Upper lobe of left lung (tissue), 6 donors: ENCODE data around the gene SYP. TPM values are rescaled to one million over a fixed set of nuclear protein-coding genes. Genes with fewer than 3 reads are reported as not detected.

ENCODE experiments used
- ATAC-seq, 2 donors: fragments of 200-7000 bp; cut with Tn5 transposase; one replicate each; pipeline ENCODE4 v1.9.1; 2022; ENCODE audit warnings: mild to moderate bottlenecking in 2 of 2, moderate library complexity in 2 of 2; ENCODE audit not compliant: low FRiP score in 2 of 2
- DNase-seq, 2 donors: peaks; one replicate each; pipeline ENCODE4 v3.0.0-alpha.2; 2019 to 2020
- H3K27ac ChIP-seq, 4 donors: fragments of 200-600 bp; sonication (generic); one replicate each; pipeline ENCODE4 v1.5.1; 2016 to 2019
- H3K27me3 ChIP-seq, 4 donors: fragments of 200-600 bp; sonication (generic); one replicate each; pipeline ENCODE4 v1.5.1; 2017 to 2019
- H3K36me3 ChIP-seq, 4 donors: fragments of 200-600 bp; sonication (generic); one replicate each; pipeline ENCODE4 v1.5.1; 2016 to 2019
- H3K4me1 ChIP-seq, 4 donors: fragments of 200-600 bp; sonication (generic); one replicate each; pipeline ENCODE4 v1.5.1; 2018 to 2019
- H3K4me3 ChIP-seq, 4 donors: fragments of 200-600 bp; sonication (generic); one replicate each; pipeline ENCODE4 v1.5.1; 2017 to 2019; ENCODE audit warnings: mild to moderate bottlenecking in 2 of 4, moderate library complexity in 1 of 4
- H3K9me3 ChIP-seq, 4 donors: fragments of 200-600 bp; sonication (generic); one replicate each; pipeline ENCODE4 v1.5.1; 2018 to 2019
- EP300 ChIP-seq, 4 donors: sonication (generic); formaldehyde crosslinking; IDR thresholded peaks; one replicate each; pipeline ENCODE4 v1.5.1; 2017; ENCODE audit warnings: antibody characterized with exemption in 4 of 4, control low read depth in 2 of 4
- POLR2A ChIP-seq, 4 donors: fragments of 450-650 bp; IDR thresholded peaks; one replicate each; pipeline ENCODE4 v1.5.1; 2016 to 2017; ENCODE audit warnings: antibody characterized with exemption in 4 of 4, mild to moderate bottlenecking in 2 of 4
- POLR2AphosphoS5 ChIP-seq, 2 donors: sonication (generic); formaldehyde crosslinking; IDR thresholded peaks; one replicate each; pipeline ENCODE4 v1.5.1; 2017; ENCODE audit warnings: antibody characterized with exemption in 2 of 2
- WGBS, 2 donors: methylation state at CpG; one replicate each; pipeline ENCODE4 v1.1.5; 2017 to 2018; 5-methylcytosine and 5-hydroxymethylcytosine counted together
- total RNA-seq, 6 donors: library from RNA; depleted of rRNA in 4 of 6; stranded (reverse); fragments of >200 nt in 4 of 6; gene quantifications; one replicate each; pipeline versions ENCODE4 v1.1.0 to v1.2.1, GENCODE V29; 2016 to 2021
- TF ChIP-seq, protein P1 (sequence below), 6 experiments: fragments of 450-650 bp in 4 of 6; fragments of 200-600 bp in 2 of 6; sonication (generic) in 2 of 6; IDR thresholded peaks; one replicate each; pipeline ENCODE4 v1.5.1; 2016 to 2019; ENCODE audit warnings: antibody characterized with exemption in 6 of 6
- donor health status: DM: no; HTN: no; CAD: no; lungs with moderate emphysema.
- donor health status: DM: no; HTN: yes; CAD: no; lungs with severe emphysema.

SYP gene
- total RNA-seq, 6 donors from 2014 or later: 2.1 to 8.0 (median 4.3) TPM

DNA sequence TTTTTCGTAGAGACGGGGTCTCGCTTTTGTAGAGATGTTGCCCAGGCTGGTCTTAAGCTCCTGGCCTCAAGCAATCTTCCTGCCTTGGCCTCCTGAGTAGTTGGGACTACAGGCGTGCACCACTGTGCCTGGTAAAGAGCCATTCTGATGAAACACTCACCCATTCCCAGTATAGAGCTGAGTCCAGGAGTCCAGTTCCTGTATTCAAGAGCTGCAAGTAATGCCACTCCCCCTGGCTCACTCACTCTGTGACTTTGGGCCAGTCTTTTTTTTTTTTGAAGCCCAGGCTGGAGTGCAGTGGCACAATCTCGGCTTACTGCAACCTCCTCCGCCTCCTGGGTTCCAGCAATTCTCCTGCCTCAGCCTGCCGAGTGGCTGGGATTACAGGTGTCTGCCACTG, 38.7 kb upstream of the SYP start:
- TF ChIP-seq EP300 (IDR thresholded peaks at IDR 0.05) (no peak), POLR2AphosphoS5 (IDR thresholded peaks at IDR 0.05) (no peak), POLR2A (IDR thresholded peaks at IDR 0.05) (no peak)
- TF ChIP-seq, protein P1, sequence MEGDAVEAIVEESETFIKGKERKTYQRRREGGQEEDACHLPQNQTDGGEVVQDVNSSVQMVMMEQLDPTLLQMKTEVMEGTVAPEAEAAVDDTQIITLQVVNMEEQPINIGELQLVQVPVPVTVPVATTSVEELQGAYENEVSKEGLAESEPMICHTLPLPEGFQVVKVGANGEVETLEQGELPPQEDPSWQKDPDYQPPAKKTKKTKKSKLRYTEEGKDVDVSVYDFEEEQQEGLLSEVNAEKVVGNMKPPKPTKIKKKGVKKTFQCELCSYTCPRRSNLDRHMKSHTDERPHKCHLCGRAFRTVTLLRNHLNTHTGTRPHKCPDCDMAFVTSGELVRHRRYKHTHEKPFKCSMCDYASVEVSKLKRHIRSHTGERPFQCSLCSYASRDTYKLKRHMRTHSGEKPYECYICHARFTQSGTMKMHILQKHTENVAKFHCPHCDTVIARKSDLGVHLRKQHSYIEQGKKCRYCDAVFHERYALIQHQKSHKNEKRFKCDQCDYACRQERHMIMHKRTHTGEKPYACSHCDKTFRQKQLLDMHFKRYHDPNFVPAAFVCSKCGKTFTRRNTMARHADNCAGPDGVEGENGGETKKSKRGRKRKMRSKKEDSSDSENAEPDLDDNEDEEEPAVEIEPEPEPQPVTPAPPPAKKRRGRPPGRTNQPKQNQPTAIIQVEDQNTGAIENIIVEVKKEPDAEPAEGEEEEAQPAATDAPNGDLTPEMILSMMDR (IDR thresholded peaks at IDR 0.05): no peak
- H3K27me3 ChIP-seq: no peaks in the 10 kb centered on the region
- ATAC-seq (no peak), DNase-seq (no peak)
- H3K9me3 ChIP-seq: no peaks in the 10 kb centered on the region
- H3K4me1 ChIP-seq: peaks cover 0 to 11% (median 0%) of the 10 kb centered on the region in 4 donors
- no peak overlapping the region for H3K27ac ChIP-seq
- H3K4me3 ChIP-seq: no peak overlapping the region
- 76 to 92% methylated on average over 7 of the region's 7 CpGs for WGBS, 2 donors
- H3K36me3 ChIP-seq: peaks cover 0 to 13% (median 6%) of the 10 kb centered on the region in 4 donors

DNA sequence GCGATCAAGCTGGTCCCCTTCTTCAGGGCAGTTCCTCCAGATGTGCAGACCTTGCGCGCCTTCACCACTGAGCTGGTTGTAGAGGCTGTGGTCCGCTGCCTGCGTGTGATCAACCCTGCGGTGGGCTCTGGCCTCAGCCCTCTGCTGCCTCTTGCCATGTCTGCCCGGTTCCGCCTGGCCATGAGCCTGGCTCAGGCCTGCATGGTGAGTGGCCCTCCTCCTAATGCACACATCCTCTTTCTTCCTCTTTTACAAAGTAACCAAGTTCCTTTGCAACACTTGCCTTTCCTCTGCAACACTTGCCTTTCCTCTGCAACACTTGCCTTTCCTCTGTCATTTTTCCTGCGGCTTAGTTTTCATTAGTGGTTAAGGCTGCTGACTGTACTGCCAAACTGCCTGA, 37.1 kb upstream of the SYP start:
- Histone ChIP-seq H3K9me3 (no peaks in the 10 kb centered on the region), H3K4me1 (peaks cover 0 to 11% (median 0%) of the 10 kb centered on the region in 4 donors), H3K4me3 (no peak overlapping the region), H3K27ac (peak overlapping the region in 3 of 4 donors; percentile 18 to 63 (median 27)), H3K36me3 (no peaks in the 10 kb centered on the region), H3K27me3 (no peaks in the 10 kb centered on the region)
- TF ChIP-seq POLR2AphosphoS5 (IDR thresholded peaks at IDR 0.05) (no peak), POLR2A (IDR thresholded peaks at IDR 0.05) (peak in 1 of 4 donors; percentile 32), EP300 (IDR thresholded peaks at IDR 0.05) (no peak)
- TF ChIP-seq, protein P1 (IDR thresholded peaks at IDR 0.05): no peak
- 72 to 74% methylated on average over 4 to 9 of the region's 9 CpGs for WGBS, 2 donors
- DNase-seq: peak in 1 of 2 donors; percentile 51
- ATAC-seq: peak in 1 of 2 donors; percentile 64

DNA sequence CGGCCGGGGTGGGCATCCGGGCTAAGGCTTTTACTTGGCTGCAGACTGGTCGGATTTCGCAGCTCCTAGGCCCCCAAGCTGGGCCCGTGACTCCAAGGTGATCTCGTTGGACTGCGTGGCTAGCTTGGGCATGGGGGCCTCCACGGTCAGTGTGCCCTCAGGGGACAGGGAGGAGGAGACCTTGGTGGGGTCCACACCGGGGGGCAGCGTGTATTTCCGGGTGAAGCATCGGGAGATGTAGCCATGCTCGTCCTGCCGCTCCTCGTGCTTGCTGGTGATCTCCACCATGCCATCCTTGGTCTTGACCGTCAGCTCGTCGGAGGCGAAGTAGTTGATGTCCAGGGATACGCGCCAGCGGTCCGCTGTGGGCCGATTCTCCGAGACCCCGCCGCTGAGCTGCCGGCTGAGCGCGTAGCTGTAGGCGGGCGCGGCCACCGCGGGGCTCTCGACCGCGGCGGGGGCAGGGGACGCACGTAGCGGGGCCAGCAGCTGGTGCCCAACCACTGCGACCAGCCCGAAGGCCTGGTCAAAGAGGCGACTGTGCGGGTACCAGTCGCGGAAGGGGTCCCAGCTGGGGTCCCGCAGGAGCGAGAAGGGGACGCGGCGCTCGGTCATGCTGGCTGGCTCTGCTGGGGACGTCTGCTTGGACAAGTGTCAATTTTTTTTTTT, 34.0 kb upstream of the SYP start:
- no peak for TF ChIP-seq POLR2AphosphoS5 (IDR thresholded peaks at IDR 0.05)
- TF ChIP-seq POLR2A (IDR thresholded peaks at IDR 0.05): no peak
- no peak for TF ChIP-seq EP300 (IDR thresholded peaks at IDR 0.05)
- TF ChIP-seq, protein P1 (IDR thresholded peaks at IDR 0.05): no peak
- peak in 1 of 2 donors; percentile 62 for DNase-seq
- no peaks in the 10 kb centered on the region for H3K36me3 ChIP-seq
- no peak overlapping the region for H3K4me3 ChIP-seq
- H3K27ac ChIP-seq: no peak overlapping the region
- 73 to 86% methylated on average over 13 to 53 of the region's 56 CpGs for WGBS, 2 donors
- peaks cover 0 to 18% (median 0%) of the 10 kb centered on the region in 4 donors for H3K4me1 ChIP-seq
- no peak for ATAC-seq
- no peaks in the 10 kb centered on the region for H3K27me3 ChIP-seq
- H3K9me3 ChIP-seq: peaks cover 0 to 5% (median 0%) of the 10 kb centered on the region in 4 donors

DNA sequence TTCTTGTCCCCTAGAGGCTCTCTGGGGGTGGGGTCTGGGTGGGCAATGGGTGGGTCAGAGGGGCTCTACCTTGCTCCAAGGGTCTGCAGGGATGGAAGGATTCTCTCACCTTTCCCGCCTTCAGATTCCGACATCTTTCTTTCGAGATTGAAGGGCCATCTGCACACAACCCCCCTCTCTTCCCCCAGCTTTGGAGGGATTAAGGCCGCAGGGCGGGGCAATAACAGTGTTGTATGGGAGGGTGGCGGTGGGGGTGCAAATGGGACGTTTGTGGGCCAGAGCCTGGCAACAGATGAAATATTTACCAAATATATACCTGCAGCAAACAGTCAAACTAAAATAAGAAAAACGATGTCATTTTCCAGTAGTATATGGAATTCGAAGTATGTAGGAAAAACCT, 33.2 kb upstream of the SYP start, which contains the start of gene CACNA1F:
Gene CACNA1F, minus strand, starts transcription at position 165 of the 400 bp plus-strand sequence. Its CDS starts 31 bp downstream, at position 134.
- H3K4me3 ChIP-seq: no peak within 1 kb of the TSS
- 83 to 84% methylated on average over 7 to 9 of the region's 9 CpGs for WGBS, 2 donors
- no peak within 1 kb of the TSS for H3K27ac ChIP-seq
- DNase-seq (no peak), ATAC-seq (no peak)
- no peaks in the 10 kb centered on the region for H3K27me3 ChIP-seq
- H3K9me3 ChIP-seq: peaks cover 0 to 12% (median 0%) of the 10 kb centered on the region in 4 donors
- TF ChIP-seq POLR2A (IDR thresholded peaks at IDR 0.05) (no peak), POLR2AphosphoS5 (IDR thresholded peaks at IDR 0.05) (no peak), EP300 (IDR thresholded peaks at IDR 0.05) (no peak)
- TF ChIP-seq, protein P1 (IDR thresholded peaks at IDR 0.05): no peak
- peaks cover 0 to 18% (median 0%) of the 10 kb centered on the region in 4 donors for H3K4me1 ChIP-seq
- no peaks in the 10 kb centered on the region for H3K36me3 ChIP-seq
